MCF 10A (cell line): ENCODE measurements around the gene SERPINA4. TPM values are rescaled to one million over a fixed set of nuclear protein-coding genes. Genes with fewer than 3 reads are reported as not detected.
A peak's percentile ranks its signal among the peaks of the same experiment; 100 is the strongest.

Experiments
- BruUV-seq: library from RNA; stranded (reverse); fragments of 400-500 nt; replicated peaks from 2 replicates; lab custom pipeline; 2021; lab: Mats Ljungman, UMichigan
- CTCF ChIA-PET: fragments of 300-600 bp; sonication (Branson Sonifier 250); formaldehyde crosslinking; extraction: SDS; loops from one replicate; lab custom pipeline; 2021; ENCODE audit warnings: antibody characterized with exemption, inconsistent platforms; lab: Yijun Ruan, JAX
- POLR2A ChIA-PET: fragments of 300-600, 350-650 bp; sonication (Branson Sonifier 250); formaldehyde crosslinking; extraction: SDS; loops from one replicate; lab custom pipeline; 2020; ENCODE audit warnings: antibody characterized with exemption, inconsistent platforms; lab: Yijun Ruan, JAX
- DNase-seq: peaks from one replicate; pipeline ENCODE4 v3.0.0-alpha.2; 2018; ENCODE audit not compliant: unreplicated experiment
- H3K27ac Mint-ChIP-seq: one replicate; pipeline ENCODE4 v1.8.0; 2022; ENCODE audit warnings: mild to moderate bottlenecking, low read depth, mixed read lengths; ENCODE audit not compliant: unreplicated experiment
- H3K27me3 Mint-ChIP-seq: one replicate; pipeline ENCODE4 v1.8.0; 2022; ENCODE audit warnings: mixed read lengths; ENCODE audit not compliant: insufficient read depth, unreplicated experiment
- H3K36me3 Mint-ChIP-seq: one replicate; pipeline ENCODE4 v1.8.0; 2022; ENCODE audit warnings: mild to moderate bottlenecking, moderate library complexity, mixed read lengths; ENCODE audit not compliant: insufficient read depth, unreplicated experiment
- H3K4me1 Mint-ChIP-seq: one replicate; pipeline ENCODE4 v1.8.0; 2022; ENCODE audit warnings: mixed read lengths; ENCODE audit not compliant: insufficient read depth, unreplicated experiment
- H3K4me3 Mint-ChIP-seq: one replicate; pipeline ENCODE4 v1.8.0; 2022; ENCODE audit warnings: mild to moderate bottlenecking, moderate library complexity, mixed read lengths; ENCODE audit not compliant: unreplicated experiment
- H3K9me3 Mint-ChIP-seq: one replicate; pipeline ENCODE4 v1.8.0; 2022; ENCODE audit warnings: mixed read lengths; ENCODE audit not compliant: unreplicated experiment
- CTCF ChIP-seq: fragments of 200-600 bp; IDR thresholded peaks from one replicate; pipeline ENCODE4 v1.8.0; 2022; ENCODE audit warnings: antibody characterized with exemption, mild to moderate bottlenecking; ENCODE audit not compliant: unreplicated experiment
- intact Hi-C: fragments of 100-400 bp; cut with micrococcal nuclease; formaldehyde crosslinking; loops from 2 replicates; pipeline ENCODE4 v1.14.1; 2022
- total RNA-seq: library from RNA; stranded (reverse); gene quantifications from 2 replicates; pipeline ENCODE4 v1.2.3, GENCODE V29; 2022

SERPINA4 gene
- total RNA-seq, 1 experiment from 2014 or later: not detected

- ChIA-PET CTCF (interaction anchor here (0.6 to 1.3 kb wide), 6 partner anchors 11 to 431 kb away, joined by 3 to 4 read pairs (median 4); no protein-coding TSS in a partner anchor), POLR2A (interaction anchor here (0.7 to 6.7 kb wide), 4 partner anchors 12 to 70 kb away, joined by 3 to 140 read pairs (median 4); no protein-coding TSS in a partner anchor)
- Mint-ChIP-seq H3K36me3 (peaks cover 20% of the 10 kb centered on the region), H3K27me3 (no peaks in the 10 kb centered on the region), H3K4me3 (peak within 1 kb of the TSS; percentile 59), H3K4me1 (peaks cover 12% of the 10 kb centered on the region), H3K9me3 (peaks cover 14% of the 10 kb centered on the region), H3K27ac (peak within 1 kb of the TSS; percentile 88)
- no TSS peak for BruUV-seq
- peak; percentile 65 for DNase-seq
- intact Hi-C loops: no loop called here
- no peak for TF ChIP-seq CTCF
Observed at GRCh38 chr14:94612174-94612573, 50.9 kb downstream of the SERPINA4 start, which contains the start of gene SERPINA3. TSS of gene SERPINA3 (plus strand) at chr14:94612391. CDS start at chr14:94614442, 2,051 bp downstream.

- CTCF ChIA-PET: interaction anchor here (0.6 to 1.3 kb wide), 5 partner anchors 11 to 432 kb away, joined by 3 to 4 read pairs (median 4); no protein-coding TSS in a partner anchor
- H3K36me3 Mint-ChIP-seq: peaks cover 27% of the 10 kb centered on the region
- H3K9me3 Mint-ChIP-seq: peaks cover 20% of the 10 kb centered on the region
- H3K27me3 Mint-ChIP-seq: no peaks in the 10 kb centered on the region
- peak; percentile 40 for DNase-seq
- peaks cover 12% of the 10 kb centered on the region for H3K4me1 Mint-ChIP-seq
- TSS peak; percentile 59 for BruUV-seq
- intact Hi-C loops: no loop called here
- POLR2A ChIA-PET: interaction anchor here (0.7 to 6.7 kb wide), 5 partner anchors 12 to 1979 kb away, joined by 3 to 140 read pairs (median 4); no protein-coding TSS in a partner anchor
- TF ChIP-seq CTCF: no peak
- peak overlapping the region; percentile 59 for H3K4me3 Mint-ChIP-seq
- H3K27ac Mint-ChIP-seq: peak overlapping the region; percentile 88
Observed at GRCh38 chr14:94612580-94613554, 51.6 kb downstream of the SERPINA4 start.

GRCh38 chr14:94613720-94614644 is 52.7 kb downstream of the SERPINA4 start:
- TF ChIP-seq CTCF: no peak
- POLR2A ChIA-PET: interaction anchor here (0.6 to 6.7 kb wide), 2 partner anchors 14 to 62 kb away, joined by 4 to 140 read pairs; no protein-coding TSS in a partner anchor
- H3K9me3 Mint-ChIP-seq: peaks cover 31% of the 10 kb centered on the region

More at GRCh38 chr14:94613720-94614644, 52.7 kb downstream of the SERPINA4 start:
- intact Hi-C loops: no loop called here
- no TSS peak for BruUV-seq
- Mint-ChIP-seq H3K4me1 (peaks cover 12% of the 10 kb centered on the region), H3K27me3 (no peaks in the 10 kb centered on the region), H3K4me3 (peak overlapping the region; percentile 59), H3K27ac (peak overlapping the region; percentile 88), H3K36me3 (peaks cover 30% of the 10 kb centered on the region)
- CTCF ChIA-PET: interaction anchor here (0.6 kb wide), 2 partner anchors 76 to 373 kb away, joined by 3 to 4 read pairs; no protein-coding TSS in a partner anchor
- DNase-seq: no peak
